NCI-H1417 (cell line): Measurements from ENCODE around the gene SLC22A4.
A peak's percentile ranks its signal among the peaks of the same experiment; 100 is the strongest.

Source experiments
- DNase-seq, 3 experiments: peaks; one replicate each; lab custom pipeline; 2025; lab: John Stamatoyannopoulos, UW

The SLC22A4 gene

DNA sequence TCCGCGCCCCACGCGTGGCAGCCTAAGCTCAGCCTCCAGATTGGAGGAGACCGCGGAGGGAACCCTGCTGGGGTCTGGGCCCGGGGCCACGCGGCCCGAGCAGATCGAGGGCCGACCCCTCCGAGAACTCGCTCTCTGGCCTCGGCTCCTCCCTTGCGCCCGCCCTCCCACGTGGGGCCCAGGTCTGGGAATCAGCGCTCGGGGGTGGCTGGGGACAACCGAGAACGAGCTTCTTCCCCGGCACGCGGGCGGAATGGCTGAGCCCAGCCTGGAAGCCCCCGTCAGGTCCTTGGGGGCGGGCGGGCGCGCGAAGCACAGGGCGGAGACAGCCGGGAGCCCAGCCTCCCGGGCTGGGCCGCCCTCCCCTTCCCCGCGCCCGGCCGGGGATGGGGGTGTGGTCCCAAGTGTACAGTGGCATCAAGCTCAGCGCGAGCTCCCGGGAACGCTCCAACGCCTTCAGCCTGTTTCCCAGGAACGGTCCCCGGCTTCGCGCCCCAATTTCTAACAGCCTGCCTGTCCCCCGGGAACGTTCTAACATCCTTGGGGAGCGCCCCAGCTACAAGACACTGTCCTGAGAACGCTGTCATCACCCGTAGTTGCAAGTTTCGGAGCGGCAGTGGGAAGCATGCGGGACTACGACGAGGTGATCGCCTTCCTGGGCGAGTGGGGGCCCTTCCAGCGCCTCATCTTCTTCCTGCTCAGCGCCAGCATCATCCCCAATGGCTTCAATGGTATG, at the start of gene SLC22A4:
Gene SLC22A4, plus strand, starts transcription at position 403 of the 736 bp plus-strand sequence. Its CDS starts 223 bp downstream, at position 626.
- peak; percentile 88 to 90 (median 89) for DNase-seq

DNA sequence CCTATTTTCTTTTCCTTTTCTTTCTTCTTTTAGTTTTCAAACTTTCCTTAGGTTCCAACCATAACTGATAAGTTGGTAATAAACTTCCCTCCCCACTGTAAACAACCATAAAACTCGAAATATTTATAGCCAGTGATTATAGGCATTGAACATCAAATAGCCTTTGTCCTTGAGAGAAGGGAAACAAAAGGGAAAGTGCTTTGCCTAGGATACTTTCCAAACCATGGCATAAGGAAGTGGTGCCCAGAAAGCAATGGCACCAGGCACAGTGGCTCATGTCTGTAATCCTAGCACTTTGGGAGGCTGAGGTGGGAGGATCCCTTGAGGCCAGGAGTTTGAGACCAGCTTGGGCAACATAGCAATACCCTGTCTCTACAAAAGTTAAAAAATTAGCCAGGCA, 48.6 kb upstream of the SLC22A4 start:
- peak in 1 of 3 experiments; percentile 0 for DNase-seq

DNA sequence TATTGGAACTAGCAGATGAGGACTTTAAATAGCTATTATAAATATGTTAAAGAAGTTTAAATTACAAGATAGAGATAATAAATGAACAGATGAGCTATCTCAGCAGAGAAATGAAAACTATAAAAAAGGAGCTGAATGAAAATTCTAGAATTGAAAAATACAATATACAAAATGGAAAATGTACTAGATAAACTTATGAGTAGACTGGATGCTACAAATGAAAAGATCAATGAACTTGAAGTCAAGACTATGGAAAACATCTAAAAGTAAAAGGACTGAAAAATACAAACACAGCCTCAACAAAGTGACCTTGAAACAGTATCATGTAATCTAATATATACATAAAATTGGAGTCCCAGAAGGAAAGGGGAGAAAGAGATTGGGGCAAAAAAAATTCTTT, 47.4 kb upstream of the SLC22A4 start:
- DNase-seq, result no peak

DNA sequence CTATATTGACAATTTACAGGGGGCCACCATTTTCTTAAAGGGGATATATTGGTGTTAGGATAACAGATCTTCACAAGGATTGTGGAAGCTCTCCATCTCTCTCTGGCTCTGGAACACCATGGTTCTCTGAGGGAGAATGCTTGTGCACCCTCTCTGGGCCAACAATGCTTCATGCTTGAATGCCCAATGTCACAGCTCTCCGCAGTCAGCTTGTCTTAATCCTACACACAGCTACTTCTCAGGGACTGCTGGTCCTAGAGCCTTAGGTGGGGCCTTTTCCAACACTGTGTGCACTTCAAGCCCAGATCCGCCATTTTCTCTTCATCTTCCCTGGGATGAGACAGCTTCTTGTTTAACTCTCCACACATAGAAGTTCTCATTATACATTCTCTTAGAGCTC, 43.6 kb upstream of the SLC22A4 start:
- no peak for DNase-seq

DNA sequence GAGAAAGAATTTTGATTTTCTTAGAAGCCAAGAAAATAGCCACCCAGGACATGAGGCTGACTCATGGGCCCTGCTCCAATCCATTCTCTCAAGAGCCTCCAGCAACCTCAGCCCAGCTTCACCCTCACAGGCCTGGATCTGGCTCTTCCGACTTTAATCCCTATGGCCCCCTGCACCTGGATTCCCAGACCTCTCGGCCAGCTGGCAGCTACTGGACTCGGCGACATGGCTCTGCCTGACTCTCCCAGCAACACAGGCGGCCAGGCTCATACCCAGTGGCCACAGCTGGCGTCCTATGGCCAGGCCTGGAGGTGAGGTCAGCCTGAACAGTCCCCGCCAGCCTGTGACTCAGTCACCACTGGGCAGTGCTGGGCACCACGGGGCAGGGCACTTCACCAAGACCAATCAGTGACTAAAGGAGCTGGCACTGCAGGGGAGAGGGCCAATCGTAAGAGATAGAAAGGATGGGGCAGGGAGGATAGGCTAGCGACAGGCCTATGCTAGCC, 42.9 kb upstream of the SLC22A4 start:
- no peak for DNase-seq

DNA sequence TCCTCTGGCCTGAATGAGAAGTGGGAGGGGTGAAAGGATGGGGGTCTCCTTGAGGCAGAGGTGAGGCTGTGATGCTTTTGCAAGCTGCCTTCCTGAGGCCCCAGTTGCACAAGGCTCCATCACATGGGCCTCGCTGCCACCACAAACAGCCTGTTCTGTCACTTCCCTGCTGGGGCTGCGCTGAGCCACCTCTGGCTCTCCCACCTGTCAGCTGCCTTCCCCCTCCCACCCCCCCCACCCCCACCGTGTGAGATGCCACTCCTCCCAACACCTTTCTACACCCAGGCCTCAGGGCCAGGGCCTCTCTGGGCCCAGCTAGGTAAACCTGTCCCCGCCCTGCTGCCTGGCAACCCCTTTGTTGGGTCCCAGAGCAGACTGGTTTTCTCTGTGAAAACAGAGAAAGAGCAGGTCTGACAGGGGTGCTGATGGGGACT, 41.2 kb upstream of the SLC22A4 start:
- peak in 2 of 3 experiments; percentile 25 to 44 for DNase-seq

DNA sequence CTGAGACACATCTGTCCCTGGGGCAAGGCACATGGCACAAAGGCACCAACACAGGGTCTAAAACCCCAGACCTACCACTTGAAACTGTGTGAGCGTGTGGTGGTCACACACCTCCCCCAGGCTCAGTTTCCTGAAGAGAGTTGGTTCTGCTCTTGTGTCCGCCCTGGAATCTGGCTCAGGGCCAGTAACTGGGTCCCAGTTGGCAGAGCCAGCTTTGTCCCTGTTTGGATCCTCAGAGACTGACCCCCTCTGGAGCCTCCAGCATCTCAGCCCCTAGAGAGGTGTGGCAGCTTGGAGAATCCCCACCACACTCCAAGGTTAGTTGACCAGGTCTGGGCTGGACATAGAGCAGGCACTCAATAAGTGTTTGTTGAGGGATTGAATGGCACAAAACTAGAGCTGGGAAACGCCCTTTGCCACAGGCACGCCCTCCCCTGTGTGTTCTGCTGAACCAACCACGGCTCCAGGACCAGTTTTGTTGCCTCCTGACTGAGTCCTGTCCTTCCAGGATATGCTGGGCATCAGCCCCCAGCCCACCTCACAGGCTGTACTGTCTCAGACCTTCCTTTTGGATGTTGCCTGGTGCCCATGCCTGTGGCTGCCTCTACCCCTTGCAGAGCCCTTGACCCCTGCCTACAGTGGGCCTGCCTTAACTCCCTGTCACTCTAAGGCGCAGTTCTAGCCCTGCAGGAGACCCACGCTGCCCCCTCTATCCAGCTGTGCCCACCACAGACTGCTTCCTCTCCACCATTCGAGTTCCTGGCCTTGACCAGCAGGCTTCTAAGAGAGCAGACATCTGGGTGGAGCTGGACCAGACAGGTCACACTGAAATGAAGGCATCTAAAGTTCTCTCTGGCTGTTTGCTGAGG, 40.5 kb upstream of the SLC22A4 start:
- peak in 2 of 3 experiments; percentile 25 to 40 for DNase-seq

DNA sequence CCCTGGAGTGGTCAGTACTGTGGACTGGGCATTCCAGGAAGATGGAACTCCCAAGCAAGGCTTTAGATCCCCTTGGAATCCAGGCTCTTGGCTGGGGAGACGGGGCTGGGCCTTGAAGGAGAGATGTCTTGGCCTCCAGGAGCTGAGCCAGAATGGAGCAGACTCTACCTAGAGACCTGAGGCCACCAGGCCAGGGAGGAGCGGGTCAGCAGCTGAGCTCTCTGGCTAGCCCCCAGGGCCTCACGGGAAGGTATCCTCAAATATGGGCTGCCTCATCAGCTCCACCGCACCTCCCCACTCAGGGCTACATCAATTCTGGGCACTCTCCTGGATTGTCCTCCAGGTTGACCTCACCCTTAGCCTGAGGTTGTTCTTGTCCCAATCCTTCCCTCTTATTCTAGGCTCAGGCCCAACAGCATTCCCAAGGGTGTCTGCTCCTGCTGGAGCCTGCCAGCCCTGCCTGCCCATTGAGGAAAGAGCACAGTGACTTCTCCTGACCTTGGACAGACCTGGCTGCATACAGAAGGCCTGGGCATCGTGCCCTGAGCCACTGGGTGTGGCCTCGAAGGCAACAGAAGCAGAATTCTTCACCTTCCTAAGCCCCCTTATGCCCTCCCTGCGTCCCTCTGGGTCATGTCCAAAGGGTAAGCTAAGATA, 39.7 kb upstream of the SLC22A4 start:
- DNase-seq, result no peak

DNA sequence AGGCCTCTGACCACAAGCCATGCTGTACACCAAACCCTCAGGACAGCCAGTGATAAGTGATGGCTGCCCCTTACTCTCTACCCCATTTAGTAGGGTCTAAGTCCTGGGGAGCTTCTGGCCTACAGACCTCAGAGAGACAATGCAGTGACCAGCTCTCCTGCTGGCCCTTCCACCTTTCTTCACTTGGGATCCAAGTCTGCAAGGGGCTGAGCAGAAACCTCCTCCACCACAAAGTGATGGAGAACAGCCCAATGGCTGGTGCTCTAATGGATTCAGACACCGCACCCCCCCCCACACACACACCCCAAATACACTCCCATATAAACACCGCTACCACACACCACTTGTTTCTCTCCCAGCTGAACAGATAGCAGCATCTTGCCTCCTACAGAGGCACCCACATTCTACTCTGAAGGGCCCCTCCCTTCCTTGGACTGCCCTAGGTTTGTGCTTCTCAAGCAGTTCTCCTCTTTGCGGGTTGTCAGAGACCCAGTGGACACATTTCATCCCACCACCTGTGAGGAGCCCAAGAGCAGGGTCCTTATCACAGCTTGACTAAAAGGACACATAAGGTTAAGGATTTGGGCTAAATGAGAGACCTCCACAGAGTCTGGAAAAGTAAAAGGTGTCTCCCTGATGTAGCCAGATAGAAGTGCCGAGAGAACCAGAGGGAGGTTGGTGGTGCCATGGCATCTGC, 38.0 kb upstream of the SLC22A4 start:
- DNase-seq, result no peak

DNA sequence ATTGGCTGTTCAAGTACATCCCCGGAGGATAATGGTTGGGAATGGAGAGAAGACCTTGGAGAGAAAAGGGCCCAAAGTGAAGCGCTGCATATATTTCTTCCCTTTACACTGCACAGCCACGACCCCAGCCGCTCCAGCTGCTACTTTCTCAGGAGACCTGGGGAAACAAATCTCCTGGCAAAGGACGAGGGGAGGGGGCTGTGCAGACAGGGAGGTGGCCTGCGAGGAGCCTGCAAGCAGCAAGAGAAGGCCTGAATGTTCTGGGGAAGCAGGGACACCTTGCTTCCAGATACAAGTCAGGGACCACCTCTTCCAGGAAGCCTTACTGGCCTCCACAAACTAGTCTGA, 37.4 kb upstream of the SLC22A4 start:
- no peak for DNase-seq

DNA sequence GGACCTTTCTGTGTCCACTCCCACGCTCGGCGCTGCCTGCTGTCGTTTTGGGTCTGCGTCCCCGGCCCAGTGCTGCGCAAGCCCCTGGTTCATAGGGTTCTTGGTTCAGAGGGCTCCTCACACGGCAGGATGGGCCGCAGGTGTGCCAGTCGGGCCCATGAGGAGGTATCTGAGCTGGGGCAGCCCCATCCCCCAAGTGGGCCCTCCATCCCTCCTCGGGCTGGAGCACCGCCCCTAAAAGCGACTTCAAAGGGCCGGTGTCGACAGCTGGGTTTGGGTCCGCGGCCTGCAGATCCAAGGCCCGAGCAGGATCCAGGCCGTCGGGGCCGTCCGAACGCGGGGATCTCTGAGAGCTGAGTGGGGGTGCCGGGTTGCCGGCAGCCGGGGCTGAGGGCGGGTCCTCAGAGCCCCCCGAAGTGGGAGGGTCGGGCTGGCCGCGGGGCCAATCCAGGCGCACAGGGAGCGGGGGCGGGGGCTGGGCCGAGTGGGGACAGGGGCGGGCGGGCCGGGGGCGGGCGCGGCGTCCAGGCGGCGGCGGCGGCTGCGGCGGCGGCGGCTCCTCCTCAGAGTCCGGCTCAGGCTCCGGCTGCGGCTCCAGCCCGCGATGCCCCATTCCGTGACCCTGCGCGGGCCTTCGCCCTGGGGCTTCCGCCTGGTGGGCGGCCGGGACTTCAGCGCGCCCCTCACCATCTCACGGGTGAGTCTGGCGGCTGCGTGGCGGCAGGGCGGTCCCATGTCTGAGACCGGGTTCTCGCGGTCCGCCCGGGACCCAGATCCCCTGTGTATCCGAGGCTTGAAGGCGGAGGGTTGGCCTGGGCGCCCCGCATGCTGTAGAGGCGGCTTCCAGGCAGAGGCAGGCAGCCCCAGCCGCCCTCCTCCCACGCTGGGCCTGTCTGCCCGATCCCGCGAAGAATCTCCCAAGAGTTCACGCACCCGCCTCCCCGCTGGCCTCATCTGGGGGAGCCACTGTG, 36.8 kb upstream of the SLC22A4 start, which contains the start of gene PDLIM4:
Gene PDLIM4, plus strand, starts transcription at position 566 of the 971 bp plus-strand sequence. Its CDS starts 39 bp downstream, at position 605.
- DNase-seq, result no peak

DNA sequence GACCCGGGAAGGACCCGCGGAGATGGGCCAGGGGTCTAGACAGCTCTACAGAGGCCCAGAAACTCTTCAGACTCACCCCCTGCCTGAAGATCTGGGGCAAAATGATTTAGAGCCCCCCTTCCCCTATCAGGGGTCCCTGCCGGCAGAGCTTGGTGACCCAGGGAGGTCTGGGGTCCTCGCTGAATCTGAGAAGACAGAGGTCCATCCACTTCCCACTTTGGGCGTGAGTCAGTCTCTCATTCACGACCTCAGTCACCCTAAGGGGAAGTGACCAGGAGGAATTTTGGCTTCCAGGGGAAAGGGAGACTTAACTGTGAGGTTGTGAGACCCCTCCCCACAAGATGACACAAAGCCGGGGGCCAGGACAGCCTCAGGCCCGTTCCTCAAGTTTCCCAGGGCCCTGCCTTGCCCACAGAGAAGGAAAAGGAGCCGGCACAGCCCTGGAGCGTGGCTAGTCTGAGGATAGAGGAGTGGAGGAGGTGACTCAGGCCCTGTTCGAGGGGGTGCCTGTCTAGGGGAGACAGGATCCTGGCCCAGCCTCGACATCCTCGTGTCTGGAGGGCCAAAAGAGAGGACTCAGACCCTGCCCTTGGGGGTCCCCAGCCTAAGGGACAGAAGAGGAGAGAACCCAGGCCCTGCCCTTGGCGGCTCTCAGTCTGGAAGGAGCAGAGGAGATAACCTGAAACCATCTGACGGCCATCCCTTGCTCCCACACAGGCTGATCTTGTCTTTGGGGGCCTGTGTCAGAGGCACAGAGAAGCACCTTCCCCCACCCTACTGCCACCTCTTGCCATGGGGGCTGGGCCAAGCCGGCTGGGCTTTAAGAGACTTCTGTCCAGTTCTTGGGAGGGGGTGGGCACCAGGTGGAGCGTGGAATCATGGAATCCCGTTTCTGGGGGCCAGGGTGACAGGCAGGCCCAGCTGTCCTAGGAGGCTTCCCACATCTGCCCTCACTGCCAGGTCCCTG, 35.8 kb upstream of the SLC22A4 start:
- DNase-seq, result no peak

DNA sequence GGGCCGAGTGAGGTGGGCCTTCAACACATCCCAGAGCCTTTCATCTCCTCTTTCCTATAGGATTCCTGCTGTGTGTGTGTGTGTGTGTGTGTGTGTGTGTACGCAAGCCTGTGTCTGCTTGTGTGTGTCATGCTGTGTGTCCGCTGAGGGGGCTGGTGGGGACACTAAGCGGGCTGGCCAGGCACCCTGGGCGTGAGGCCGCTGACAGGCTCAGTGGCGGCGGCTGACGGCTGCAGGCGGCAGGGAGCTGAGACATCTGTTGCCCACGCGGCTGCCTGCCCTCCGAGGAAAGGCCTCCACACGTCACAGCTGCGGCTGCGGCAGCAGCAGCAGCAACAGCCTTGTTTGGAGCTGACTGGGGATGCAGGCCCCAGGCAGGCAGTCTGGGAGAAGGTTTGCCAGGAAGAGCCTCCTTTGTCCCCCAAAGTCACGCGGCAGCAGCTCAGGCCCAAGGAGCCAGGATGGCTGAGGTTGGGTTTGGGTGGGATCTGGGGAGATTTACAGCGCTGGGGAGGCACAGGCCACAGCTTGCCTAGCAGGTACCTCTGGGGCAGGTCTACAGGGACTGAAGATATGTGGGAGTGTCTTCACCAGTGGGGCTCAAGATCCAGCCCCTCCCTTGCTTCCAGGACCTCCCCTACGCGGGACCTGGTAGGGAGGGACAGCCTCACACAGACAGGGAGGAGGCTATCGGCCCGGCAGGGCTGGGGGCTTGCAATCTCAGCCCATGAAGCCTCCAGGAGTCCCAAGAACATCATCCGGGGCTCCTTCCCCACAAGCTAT, 34.9 kb upstream of the SLC22A4 start:
- DNase-seq, result peak in 1 of 3 experiments; percentile 1

DNA sequence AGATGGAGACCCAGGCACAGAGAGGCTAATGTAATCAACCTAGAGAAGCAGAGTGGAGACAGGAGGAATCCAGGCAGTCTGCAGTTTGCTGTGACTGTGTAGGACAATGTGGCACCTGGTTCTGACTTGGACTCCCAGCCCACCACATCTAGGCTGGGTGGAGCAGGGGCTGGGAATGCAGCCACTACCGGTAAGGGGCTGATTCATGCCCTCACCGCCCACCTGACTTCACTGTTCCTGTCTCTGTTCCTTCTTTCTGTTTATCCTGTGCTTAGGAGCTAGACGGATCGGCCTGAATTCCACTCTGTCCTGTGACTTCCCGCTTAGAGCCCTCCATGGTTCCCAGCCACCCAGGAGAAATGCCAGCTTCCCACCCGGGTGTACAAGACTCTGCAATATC, 34.1 kb upstream of the SLC22A4 start:
- no peak for DNase-seq

DNA sequence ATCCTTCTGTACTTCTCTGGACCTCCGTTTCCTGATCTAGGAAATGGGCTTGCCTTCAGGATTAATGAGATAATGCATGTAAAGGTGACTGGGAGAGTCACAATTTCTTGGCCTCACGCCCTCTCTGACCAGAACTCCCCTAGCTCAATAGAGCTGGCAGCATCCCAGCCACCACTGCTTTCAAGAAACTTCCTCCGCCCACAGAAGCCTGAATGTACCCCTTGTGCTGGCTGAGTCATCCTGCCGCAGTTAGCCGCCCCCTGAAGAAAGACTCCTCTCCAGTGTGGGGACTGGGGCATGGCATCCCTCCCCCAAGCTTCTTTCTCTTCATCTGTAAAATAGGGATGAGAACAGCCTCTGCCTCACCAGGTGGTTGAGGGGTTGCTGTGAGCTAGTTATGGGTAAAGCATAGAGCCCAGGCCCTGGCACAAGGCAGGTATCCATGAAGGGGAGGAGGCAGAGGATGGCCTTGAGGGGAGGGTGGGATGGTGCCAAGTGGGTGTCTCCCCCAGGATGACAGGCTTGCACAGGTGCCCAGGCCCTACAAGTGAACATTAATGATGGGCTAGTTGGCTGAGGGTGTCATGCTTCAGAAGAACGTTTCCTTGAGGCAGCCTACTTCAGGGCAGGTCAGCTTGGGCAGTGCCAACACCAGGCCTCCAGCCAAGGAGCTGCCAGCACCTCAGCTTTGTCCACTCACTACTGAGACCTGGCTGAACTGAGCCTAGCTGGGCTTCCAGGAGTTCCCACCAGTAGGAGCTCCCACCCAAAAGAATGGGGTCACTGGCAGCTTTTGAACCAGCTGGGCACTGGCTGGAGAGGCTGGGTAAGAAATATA, 33.3 kb upstream of the SLC22A4 start:
- no peak for DNase-seq

DNA sequence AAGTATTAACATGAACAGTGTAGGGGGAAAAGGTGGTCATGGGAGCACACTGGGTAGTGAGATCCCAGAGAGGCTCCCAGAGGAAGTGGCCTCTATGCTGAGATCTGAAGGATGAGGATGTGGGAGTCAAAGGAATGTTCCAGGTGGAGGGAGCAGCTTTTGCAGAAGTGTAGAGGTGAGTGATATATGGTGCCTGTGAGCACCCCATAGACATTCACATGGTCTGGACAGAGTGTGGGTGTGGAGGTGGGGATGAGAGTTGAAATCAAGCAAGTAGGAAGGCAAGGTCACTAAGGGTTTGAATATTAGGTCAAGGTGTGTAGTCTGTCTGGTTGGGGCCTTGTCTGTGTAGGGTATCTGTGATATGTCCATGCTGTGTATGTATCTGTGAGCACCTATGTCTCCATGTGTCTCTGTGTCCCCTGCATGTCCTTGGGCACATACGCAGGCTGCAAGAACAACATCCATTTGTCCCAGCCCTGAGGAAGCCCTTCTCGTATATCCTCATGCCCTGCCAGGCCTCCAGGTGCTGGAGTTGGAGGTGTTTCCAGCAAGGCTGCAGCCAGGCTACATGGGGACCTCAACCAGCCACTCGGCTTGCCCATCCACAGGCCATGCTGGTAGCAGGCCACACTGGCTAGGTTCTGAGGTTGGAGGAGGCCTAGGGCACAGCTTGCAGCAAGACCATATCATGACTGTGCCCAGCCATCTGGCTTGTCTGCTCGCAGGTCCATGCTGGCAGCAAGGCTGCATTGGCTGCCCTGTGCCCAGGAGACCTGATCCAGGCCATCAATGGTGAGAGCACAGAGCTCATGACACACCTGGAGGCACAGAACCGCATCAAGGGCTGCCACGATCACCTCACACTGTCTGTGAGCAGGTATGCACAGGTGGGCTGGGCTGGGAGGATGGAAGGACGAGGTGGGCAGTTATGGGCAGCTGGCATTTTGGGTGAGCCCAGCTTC, 32.0 kb upstream of the SLC22A4 start:
- DNase-seq, result no peak
